Endothelial cell of umbilical vein (primary cell): ENCODE measurements around the gene EMC9. TPM values are rescaled to one million over a fixed set of nuclear protein-coding genes. Genes with fewer than 3 reads are reported as not detected.

ENCODE experiments used
- BruUV-seq: library from RNA; stranded (reverse); fragments of 400-500 nt; replicated peaks from 2 replicates; lab custom pipeline; 2021; lab: Mats Ljungman, UMichigan
- CTCF ChIA-PET: fragments of 300-600, 350-600 bp; sonication (Branson Sonifier 250); formaldehyde crosslinking; loops from one replicate; lab custom pipeline; 2021; ENCODE audit warnings: antibody characterized with exemption, inconsistent platforms; lab: Charles Lee
- POLR2A ChIA-PET: fragments of 300-600, 350-600 bp; sonication (Branson Sonifier 250); formaldehyde crosslinking; loops from one replicate; lab custom pipeline; 2021; ENCODE audit warnings: antibody characterized with exemption, inconsistent platforms; lab: Charles Lee
- DNase-seq: peaks from one replicate; pipeline ENCODE4 v3.0.0-alpha.2; 2011; ENCODE audit warnings: low read depth, low spot score
- FAIRE-seq: peaks from 2 replicates; lab custom pipeline; 2011; peaks lifted over from hg19 to GRCh38; lab: Jason Lieb, UNC
- H2AFZ ChIP-seq: 2 replicates; pipeline ENCODE4 v1.6.0; 2012; ENCODE audit warnings: low read depth, low read length, control low read depth, inconsistent platforms
- H3K27ac ChIP-seq: 2 replicates; pipeline ENCODE4 v1.5.1; 2011; ENCODE audit warnings: low read depth, mild to moderate bottlenecking, control low read depth, low read length, moderate library complexity; ENCODE audit not compliant: insufficient read depth
- H3K27me3 ChIP-seq, 2 experiments: 2 replicates each; pipeline versions ENCODE4 v1.6.0 to v1.6.1; 2011; ENCODE audit warnings: low read length in 2 of 2, mixed read lengths in 1 of 2; ENCODE audit not compliant: control insufficient read depth in 2 of 2, insufficient read depth in 2 of 2
- H3K36me3 ChIP-seq, 2 experiments: 2 replicates in 1 of 2; 3 replicates in 1 of 2; pipeline ENCODE4 v1.5.1; 2011; ENCODE audit warnings: low read length in 2 of 2, mild to moderate bottlenecking in 1 of 2, moderate library complexity in 1 of 2; ENCODE audit not compliant: control insufficient read depth in 2 of 2, insufficient read depth in 2 of 2; ENCODE audit errors: extremely low read depth in 1 of 2
- H3K4me1 ChIP-seq: 3 replicates; pipeline ENCODE4 v1.5.1; 2011; ENCODE audit warnings: mild to moderate bottlenecking, low read length; ENCODE audit not compliant: control insufficient read depth, insufficient read depth; ENCODE audit errors: extremely low read depth
- H3K4me2 ChIP-seq: 2 replicates; pipeline ENCODE4 v1.6.1; 2011; ENCODE audit warnings: low read length, control low read depth, mixed read lengths; ENCODE audit not compliant: insufficient read depth
- H3K4me3 ChIP-seq, 3 experiments: fragments of 200-600 bp in 1 of 3; sonication (generic), shearing (Covaris generic) in 1 of 3; replicated peaks in 1 of 3; 2 replicates each; pipeline ENCODE4 v1.5.1; 2011 to 2016; ENCODE audit warnings: control low read depth in 3 of 3, low read length in 3 of 3, mild to moderate bottlenecking in 2 of 3, inconsistent platforms in 1 of 3, low read depth in 1 of 3, moderate library complexity in 1 of 3; ENCODE audit not compliant: insufficient read depth in 1 of 3
- H3K79me2 ChIP-seq: 2 replicates; pipeline ENCODE4 v1.6.0; 2012; ENCODE audit warnings: low read length, inconsistent platforms; ENCODE audit not compliant: control insufficient read depth, insufficient read depth
- H3K9ac ChIP-seq: replicated peaks from 2 replicates; pipeline ENCODE3; 2011; ENCODE audit warnings: low read length, control low read depth; ENCODE audit not compliant: insufficient read depth; ENCODE audit errors: extremely low read depth
- H3K9me1 ChIP-seq: replicated peaks from 3 replicates; pipeline ENCODE4 v1.6.0; 2011; ENCODE audit warnings: mild to moderate bottlenecking, low read length; ENCODE audit not compliant: control insufficient read depth, insufficient read depth; ENCODE audit errors: extremely low read depth
- H3K9me3 ChIP-seq: replicated peaks from 2 replicates; pipeline ENCODE4 v1.5.1; 2012; ENCODE audit warnings: low read length, inconsistent platforms; ENCODE audit not compliant: control insufficient read depth, insufficient read depth
- H4K20me1 ChIP-seq: replicated peaks from 2 replicates; pipeline ENCODE3; 2011; ENCODE audit warnings: mild to moderate bottlenecking, low read length; ENCODE audit not compliant: control insufficient read depth, insufficient read depth; ENCODE audit errors: extremely low read depth
- FOS ChIP-seq: IDR thresholded peaks from 2 replicates; pipeline ENCODE4 v1.6.1; 2011; ENCODE audit warnings: mild to moderate bottlenecking, low read length, moderate library complexity, borderline replicate concordance; ENCODE audit not compliant: insufficient read depth
- GATA2 ChIP-seq: IDR thresholded peaks from 2 replicates; pipeline ENCODE4 v1.7.0; 2011; ENCODE audit warnings: low read depth, mild to moderate bottlenecking, moderate library complexity, mixed read lengths, low read length; ENCODE audit not compliant: insufficient read length, insufficient read depth
- JUN ChIP-seq: IDR thresholded peaks from 2 replicates; pipeline ENCODE4 v1.6.1; 2011; ENCODE audit warnings: borderline replicate concordance, low read depth; ENCODE audit not compliant: insufficient read length, insufficient read depth
- POLR2A ChIP-seq: IDR thresholded peaks from 2 replicates; pipeline ENCODE4 v1.6.1; 2012; ENCODE audit warnings: low read depth, mild to moderate bottlenecking, control low read depth, low read length
- POLR2AphosphoS5 ChIP-seq: IDR thresholded peaks from 2 replicates; pipeline ENCODE4 v1.6.1; 2012; ENCODE audit warnings: low read depth, mild to moderate bottlenecking, control low read depth, low read length, moderate library complexity; ENCODE audit not compliant: insufficient read depth
- dilution Hi-C: fragments of 300-500 bp; cut with MboI; formaldehyde crosslinking; loops from one replicate; pipeline ENCODE4 v1.15.0; 2019; ENCODE audit warnings: low sequenced_read_pairs; ENCODE audit not compliant: extremely low pct_ligation_motif_present
- intact Hi-C: fragments of 100-400 bp; cut with micrococcal nuclease; formaldehyde crosslinking; loops from one replicate; pipeline ENCODE4 v1.10.0; 2022
- polyA plus RNA-seq, 4 experiments: library from polyadenylated mRNA; depleted of rRNA in 3 of 4; stranded (reverse) in 3 of 4; unstranded in 1 of 4; fragments of >200 nt; gene quantifications; 2 replicates each; pipeline versions ENCODE4 v1.2.1 to v1.2.3, GENCODE V29; 2011 to 2012; ENCODE audit warnings: missing spikeins in 1 of 4
- total RNA-seq: library from RNA; stranded (reverse); gene quantifications from 2 replicates; pipeline ENCODE4 v1.2.3, GENCODE V29; 2021

The EMC9 gene
- total and polyA plus RNA-seq, 2 donors (not counting 3 experiments of a cell fraction or from before 2014, with no cell fraction given): 21.8 to 31.8 TPM

GRCh38 chr14:24146978-24147760, 5.8 kb upstream of the EMC9 start, which contains the start of gene RNF31:
RNF31 (plus strand) TSS chr14:24147498; CDS start chr14:24147699, 201 bp downstream.
- FAIRE-seq (peak; percentile 100), DNase-seq (peak; percentile 97)
- Histone ChIP-seq H3K4me1 (peaks cover 17% of the 10 kb centered on the region), H4K20me1 (no peaks in the 10 kb centered on the region), H3K27ac (peak within 1 kb of the TSS; percentile 52), H3K9me3 (no peaks in the 10 kb centered on the region), H3K79me2 (peaks cover 25% of the 10 kb centered on the region), H3K9ac (peak within 1 kb of the TSS; percentile 72), H3K4me2 (peak within 1 kb of the TSS; percentile 95), H2AFZ (peak within 1 kb of the TSS; percentile 91), H3K9me1 (no peaks in the 10 kb centered on the region), H3K4me3 (peak within 1 kb of the TSS; percentile 59 to 86 (median 79)), H3K27me3 (no peaks in the 10 kb centered on the region), H3K36me3 (peaks cover 0 to 25% of the 10 kb centered on the region in 2 experiments)
- no peak for TF ChIP-seq FOS
- TF ChIP-seq JUN: no peak
- peak; percentile 75 for TF ChIP-seq POLR2A
- no peak for TF ChIP-seq GATA2
- peak; percentile 67 for TF ChIP-seq POLR2AphosphoS5
- ChIA-PET CTCF (interaction anchor here (0.7 to 7.8 kb wide), 11 partner anchors 11 to 187 kb away, joined by 3 to 63 read pairs (median 4); partner anchors contain the start of genes CIDEB, IRF9, PSME1 and TINF2), POLR2A (interaction anchor here (1.0 to 2.0 kb wide), 6 partner anchors 10 to 66 kb away, joined by 3 to 13 read pairs (median 5); partner anchors contain the start of genes CHMP4A, DCAF11, NRL and PSME1)
- intact Hi-C loops: loop anchor here (1.0 to 5.0 kb wide), 8 partner anchors 11 to 285 kb away; partner anchors contain the start of genes CHMP4A, DCAF11, DHRS1 and IPO4
- BruUV-seq: no TSS peak
- dilution Hi-C loops: no loop called here
